Activated CD4-positive, CD25-positive, alpha-beta regulatory T cell (primary cell): Measurements from ENCODE around the gene WDR27.
"Not testable (repeated sequence)": the region's sequence is repeated elsewhere in the genome, so short reads cannot be mapped to it uniquely, and the experiment has no call there.

ENCODE experiments used
- DNase-seq, 4 experiments: peaks; one replicate each; lab custom pipeline; 2025; lab: John Stamatoyannopoulos, UW

WDR27 gene

GRCh38 chr6:169474362-169474761 lies 227.5 kb downstream of the WDR27 start:
- DNase-seq = no peak

- DNase-seq = no peak
These were observed 228.2 kb downstream of the WDR27 start for GRCh38 chr6:169473663-169474062.

- no peak for DNase-seq
These were observed 228.9 kb downstream of the WDR27 start for GRCh38 chr6:169472786-169473416.

- no peak for DNase-seq
These were observed 231.0 kb downstream of the WDR27 start for GRCh38 chr6:169470790-169471189.

GRCh38 chr6:169469028-169469427 lies 232.8 kb downstream of the WDR27 start:
- DNase-seq = no peak

GRCh38 chr6:169467755-169468154 lies 234.1 kb downstream of the WDR27 start:
- DNase-seq = not testable (repeated sequence)

- not testable (repeated sequence) for DNase-seq
These were observed 235.6 kb downstream of the WDR27 start for GRCh38 chr6:169466256-169466655.

DNA sequence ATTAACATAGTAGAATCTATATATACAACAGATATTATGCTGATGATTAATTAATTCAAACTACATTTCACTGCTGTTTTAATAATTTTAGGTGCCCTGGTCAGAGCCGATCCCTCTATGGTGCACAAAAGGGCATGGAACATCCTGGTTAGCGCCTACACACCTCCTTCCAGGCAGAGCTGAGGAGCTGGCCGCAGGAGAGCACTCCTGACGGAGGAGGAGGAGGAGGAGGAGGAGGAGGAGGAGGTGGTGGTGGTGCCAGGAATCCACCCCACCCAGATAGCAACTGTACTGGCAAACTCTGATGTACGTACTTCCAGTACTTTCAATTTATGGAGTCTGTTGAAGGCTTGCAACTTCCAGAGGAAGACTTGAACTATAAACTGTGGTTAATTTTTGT lies 244.1 kb downstream of the WDR27 start:
- DNase-seq = no peak

- no peak for DNase-seq
These were observed 245.0 kb downstream of the WDR27 start for GRCh38 chr6:169456840-169457239.

DNA sequence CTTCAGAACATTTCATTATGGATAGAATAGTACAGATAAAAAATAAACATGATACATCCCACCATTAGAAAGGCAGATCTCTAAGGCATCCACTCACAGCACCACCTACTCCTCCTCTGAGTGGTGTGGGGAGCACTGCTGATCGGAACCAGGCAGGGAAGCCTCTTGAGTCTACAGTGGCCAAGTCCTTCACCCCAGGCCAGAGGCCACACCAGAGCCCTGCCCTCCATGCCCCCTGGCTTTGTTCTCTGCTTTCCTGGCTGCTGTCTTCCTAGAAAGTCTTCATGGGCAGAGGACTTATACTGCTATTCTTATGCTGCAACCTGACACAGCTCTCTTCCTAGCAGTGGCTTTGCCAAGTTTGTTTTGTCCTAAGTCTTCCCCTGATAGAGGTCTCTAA lies 246.4 kb downstream of the WDR27 start:
- no peak for DNase-seq

GRCh38 chr6:169454872-169455204 lies 247.0 kb downstream of the WDR27 start:
- DNase-seq = no peak

- DNase-seq = no peak
These were observed 247.5 kb downstream of the WDR27 start for GRCh38 chr6:169454204-169454871.

DNA sequence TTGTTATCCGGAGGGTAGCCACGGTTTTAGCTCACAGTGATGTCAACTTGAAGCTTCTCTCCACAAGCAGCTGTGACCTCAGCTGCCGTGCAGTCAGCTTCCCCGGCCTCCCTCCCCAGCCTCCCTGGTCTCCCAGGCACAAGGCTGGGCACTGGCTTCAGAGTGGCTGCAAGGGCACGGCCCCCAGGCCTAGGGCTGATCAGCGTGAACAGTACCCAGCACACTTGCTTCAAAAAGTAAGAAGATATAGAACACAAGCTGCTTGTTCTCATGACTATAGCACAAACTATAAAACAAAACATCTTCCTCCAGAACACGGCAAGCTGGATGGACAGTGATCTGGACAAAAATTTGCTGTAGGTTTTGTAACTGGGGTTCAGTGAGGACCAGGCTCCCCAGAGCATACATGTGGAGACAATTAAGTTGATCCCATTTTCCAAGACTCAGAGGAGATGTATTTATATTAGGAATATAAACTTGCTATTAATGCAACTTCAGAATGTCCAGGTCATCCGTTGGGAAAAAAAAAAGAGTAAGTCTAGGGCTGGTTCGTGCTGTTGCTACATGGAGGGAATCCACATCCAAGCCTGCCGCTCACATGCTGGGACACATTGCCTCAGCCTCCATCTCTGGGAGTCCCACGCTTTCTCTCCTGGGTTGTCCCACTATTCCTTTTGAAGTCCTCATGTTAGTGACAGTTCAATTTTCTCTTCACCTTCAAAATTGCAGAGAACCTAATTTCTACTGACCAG lies 248.8 kb downstream of the WDR27 start:
- DNase-seq = no peak

DNA sequence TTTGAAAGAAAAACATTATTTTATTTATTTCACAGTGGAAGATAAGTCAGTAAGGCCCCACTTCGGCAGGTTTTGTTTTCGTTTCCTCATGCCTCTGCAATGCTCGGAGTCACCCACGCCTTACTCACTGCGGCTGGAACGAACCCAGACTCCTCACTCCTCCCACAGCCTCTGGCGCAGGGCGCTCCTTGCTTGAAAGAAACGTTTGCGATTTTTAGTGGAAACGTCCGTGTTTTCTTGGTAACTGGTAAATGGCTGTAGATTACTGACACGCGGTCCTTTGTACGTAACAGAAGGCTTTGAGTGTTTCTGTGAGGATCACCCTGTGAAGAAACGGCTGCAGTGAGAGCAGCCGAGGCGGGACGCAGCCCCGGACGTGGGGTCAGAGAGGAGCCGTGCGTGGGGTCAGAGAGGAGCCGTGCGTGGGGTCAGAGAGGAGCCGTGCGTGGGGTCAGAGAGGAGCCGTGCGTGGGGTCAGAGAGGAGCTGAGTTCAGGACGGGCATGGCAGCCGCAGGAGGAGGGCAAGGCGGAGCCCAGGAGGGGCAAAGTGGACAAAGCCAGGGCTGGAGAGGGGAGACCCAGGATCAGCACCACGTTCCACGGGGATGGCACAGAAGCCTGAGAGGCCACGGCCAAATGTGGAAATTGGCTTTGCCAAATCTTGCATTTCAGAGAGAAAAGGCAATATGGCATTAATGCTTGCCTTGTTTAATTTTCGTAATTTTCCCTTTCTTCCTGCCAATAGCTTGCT lies 249.5 kb downstream of the WDR27 start:
- DNase-seq = no peak

DNA sequence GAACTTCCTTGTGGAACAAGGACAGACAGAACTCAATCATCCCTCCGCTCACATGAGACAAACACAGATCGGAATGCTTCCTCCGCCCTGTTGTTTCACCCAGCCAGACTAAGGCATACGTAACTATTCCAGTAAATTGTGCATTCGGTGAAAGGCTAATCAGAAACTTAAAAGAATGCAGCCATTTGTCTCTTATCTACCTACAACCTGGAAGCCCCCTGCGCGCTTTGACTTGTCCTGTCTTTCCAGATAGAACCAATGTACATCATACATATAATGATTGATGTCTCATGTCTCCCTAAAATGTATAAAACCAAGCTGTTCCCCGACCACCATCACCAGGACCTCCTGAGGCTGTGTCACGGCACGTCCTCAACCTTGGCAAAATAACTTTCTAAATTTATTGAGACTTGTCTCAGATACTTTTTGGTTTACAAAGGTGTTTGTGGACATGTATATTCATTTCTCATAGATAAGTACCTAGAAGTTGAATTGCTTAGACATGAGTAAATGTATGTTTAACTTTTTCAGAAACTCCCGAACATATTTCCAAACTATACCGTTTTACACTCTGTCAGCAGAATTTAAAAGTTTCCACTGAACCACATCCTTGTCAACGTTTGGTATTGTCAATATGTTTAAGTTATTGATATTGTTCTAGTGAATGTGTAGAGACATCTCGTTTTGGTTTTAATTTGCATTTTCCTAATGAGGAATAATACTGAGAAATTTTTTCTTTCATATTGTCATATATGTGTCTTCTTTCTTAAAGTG lies 250.6 kb downstream of the WDR27 start:
- no peak for DNase-seq

DNA sequence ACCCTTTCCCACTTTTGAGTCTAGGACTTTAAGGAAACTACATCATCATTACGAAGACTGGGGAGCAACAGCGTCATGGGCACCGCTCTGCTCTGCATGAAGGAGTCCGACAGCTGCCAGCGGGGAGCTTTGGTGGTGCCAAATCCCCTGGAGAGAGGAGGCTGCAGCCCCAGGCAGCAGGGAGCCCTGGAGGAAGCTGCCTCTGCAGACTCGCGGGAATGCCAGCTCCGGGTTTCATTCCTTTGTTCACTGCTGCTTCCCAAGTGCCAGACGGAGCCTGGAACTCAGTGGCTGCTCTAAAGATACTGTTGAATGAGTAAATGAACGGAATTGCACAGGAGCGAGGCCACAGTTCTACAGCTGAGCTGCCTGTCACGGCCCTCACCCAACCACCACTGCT lies 251.7 kb downstream of the WDR27 start:
- no peak for DNase-seq

DNA sequence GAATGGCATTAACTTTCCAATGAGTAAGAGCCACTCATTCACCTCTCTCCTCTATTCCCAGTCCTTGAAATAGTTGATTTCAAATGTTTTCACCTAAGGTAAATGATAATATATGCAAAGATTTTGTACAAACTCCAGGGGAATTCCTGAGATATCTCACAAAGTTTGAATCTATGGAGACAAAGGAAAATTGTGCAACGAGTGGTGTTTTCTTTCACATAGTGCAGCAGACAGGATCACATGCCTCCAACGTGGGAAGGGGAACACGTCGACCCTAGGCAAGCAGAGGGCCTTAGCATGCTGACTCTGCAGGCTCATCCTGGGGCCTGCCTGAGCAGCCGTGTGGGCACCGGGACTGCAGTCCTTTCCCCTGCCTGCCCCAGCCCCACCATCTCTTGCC lies 252.6 kb downstream of the WDR27 start:
- no peak for DNase-seq

GRCh38 chr6:169445661-169446581 lies 255.9 kb downstream of the WDR27 start:
- DNase-seq = no peak

- DNase-seq = no peak
These were observed 256.6 kb downstream of the WDR27 start for GRCh38 chr6:169445227-169445626.

DNA sequence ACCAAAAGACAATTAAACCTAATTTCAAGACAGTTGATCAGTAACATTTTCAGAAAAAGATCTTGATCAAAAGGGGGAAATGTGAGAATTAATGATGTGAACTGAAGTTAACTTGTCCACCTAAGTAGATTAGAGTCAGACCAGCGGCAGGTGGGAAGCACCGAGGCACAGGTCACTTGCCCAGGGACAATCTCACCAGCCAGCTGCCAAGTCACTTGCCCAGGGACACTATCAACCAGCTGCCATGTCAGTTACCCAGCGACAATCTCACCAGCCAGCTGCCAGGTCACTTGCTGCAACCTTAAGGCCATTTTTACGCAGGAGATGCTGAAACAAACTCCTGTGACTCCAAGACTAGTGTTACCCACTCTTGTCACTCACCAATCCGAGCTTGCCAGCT lies 260.5 kb downstream of the WDR27 start:
- no peak for DNase-seq

- no peak for DNase-seq
These were observed 262.1 kb downstream of the WDR27 start for GRCh38 chr6:169439710-169440109.
